Germinal center (tissue), 1 donor: ENCODE measurements around the gene ZCCHC13.
A peak's percentile ranks its signal among the peaks of the same experiment; 100 is the strongest.
"Not testable (repeated sequence)": the region's sequence is repeated elsewhere in the genome, so short reads cannot be mapped to it uniquely, and the experiment has no call there.

Experiments used
- DNase-seq: peaks from one replicate; pipeline ENCODE4 v3.0.0; 2012; ENCODE audit warnings: mixed read lengths, low spot score

ZCCHC13 gene

GRCh38 chrX:74304016-74304415 lies at the start of gene ZCCHC13:
Gene ZCCHC13 (plus strand): TSS chrX:74304180. CDS start chrX:74304267, 87 bp downstream.
- DNase-seq = no peak

DNA sequence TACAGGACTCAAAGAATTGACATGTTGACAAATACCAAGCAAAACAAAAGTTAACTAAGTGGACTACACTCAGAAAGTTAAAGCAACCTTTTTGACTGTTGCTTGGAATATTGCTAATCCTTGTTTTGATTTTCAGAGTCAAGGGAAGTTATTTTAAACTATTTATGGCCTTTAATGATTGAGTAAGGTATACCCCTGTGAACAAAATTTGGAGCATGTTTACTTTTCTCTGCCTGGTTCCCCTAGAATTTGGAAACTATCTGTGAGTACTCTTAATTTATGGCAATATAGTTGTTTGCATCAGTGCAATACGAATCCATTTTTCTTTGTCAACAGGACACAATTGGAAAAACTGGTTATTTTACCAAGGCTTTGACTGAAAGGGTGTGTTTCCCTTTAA lies 45.9 kb upstream of the ZCCHC13 start:
- DNase-seq = not testable (repeated sequence)

DNA sequence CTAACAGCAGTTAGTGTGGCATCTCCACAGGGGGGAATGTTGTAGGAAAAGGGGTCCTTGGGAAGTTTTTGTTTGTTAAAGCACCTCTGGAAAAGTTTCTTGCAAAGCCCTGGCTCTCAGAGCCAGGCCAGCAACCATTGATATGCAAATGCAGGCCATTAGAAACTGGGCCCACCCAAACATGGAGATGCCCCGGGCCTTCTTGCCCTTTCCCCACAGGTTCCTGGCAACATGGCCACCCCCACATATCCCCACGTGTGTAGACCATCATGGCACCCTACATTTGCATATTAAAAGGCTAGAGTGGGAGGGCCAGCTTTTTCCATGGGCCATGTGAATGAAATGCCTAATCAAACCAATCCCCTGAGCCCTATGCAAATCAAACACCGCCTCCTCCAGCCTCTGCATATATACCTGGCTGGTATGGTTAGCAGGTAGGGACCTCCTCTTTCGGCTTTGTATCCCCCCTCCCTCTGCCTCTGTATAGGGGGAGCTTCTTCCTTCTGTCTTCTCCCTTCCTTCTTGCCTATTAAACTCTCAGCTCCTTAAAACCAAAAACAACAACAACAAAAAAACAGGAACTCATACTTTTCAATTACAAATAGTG lies 44.0 kb upstream of the ZCCHC13 start:
- DNase-seq = no peak

GRCh38 chrX:74262452-74263209 lies 41.3 kb upstream of the ZCCHC13 start:
- DNase-seq = no peak

DNA sequence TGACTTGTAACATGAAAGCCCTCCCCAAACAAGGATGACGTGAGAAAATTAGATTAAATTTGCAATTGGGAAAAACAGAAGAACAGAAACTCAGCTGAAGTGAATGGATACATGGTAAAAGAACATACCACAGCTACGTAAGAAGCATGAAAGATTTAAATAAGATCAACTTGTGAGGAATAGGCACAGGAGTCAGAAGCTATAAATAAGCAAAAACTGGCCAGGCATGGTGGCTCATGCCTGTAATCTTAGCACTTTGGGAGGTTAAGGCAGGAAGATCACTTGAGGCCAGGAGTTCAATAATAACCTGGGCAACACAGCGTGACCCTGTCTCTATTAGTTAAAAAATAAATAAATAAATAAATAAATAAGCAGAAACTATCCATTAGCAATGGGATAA lies 33.6 kb upstream of the ZCCHC13 start:
- no peak for DNase-seq

DNA sequence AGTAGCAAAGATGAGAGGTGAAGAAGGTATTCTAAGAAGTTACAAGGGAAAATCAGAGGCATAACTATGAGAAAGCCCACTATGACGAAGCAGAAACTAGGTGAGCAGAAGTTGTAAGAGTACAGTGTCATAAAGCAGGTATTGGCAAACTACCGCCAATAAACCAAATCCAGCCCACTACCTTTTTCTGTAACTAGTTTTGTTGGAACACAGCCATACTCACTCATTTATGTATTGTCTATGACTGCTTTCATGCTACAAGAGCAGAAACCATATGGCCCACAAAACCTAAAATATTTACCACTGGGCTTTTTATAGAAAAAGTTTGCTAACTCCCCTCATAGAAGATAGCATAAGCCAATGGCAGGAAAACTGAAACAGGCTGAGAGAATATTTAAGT lies 31.8 kb upstream of the ZCCHC13 start:
- no peak for DNase-seq

DNA sequence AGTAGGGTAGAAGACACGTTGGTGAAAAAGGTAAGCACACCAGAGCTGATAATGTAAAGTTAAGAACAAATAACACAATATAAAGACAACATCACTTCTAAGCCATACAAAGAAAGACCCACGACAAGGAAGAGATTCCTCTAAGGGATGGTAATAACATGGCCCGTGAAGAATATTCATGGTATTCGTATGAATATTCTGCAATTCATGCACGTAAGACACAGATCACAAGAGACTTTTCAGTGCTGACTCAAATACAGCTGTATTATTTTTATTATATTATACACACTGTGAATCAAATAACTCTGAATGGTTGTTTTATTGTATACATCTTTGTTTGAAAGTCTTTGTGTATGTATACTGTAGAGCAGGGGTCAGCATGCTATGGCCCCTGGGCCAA lies 29.5 kb upstream of the ZCCHC13 start:
- DNase-seq = no peak

DNA sequence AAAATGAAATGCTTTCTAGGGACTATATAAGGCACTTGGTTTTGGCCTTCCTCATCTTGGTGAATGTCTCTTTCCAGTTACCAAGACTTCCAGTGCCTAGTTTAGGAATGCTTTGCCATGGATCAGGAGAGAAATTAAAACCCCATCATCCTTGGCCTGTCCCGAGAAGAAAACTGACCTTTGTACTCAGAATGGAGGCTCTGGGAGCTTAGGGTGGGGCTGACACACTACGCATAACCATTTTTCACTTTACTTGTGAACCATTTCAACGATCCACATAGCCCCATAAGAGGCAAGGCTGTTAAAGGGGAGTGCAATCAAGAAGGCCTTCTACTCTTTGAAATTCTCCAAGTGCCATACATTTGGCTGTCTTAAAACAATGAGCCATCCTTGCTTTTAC lies 26.7 kb upstream of the ZCCHC13 start:
- DNase-seq = no peak

DNA sequence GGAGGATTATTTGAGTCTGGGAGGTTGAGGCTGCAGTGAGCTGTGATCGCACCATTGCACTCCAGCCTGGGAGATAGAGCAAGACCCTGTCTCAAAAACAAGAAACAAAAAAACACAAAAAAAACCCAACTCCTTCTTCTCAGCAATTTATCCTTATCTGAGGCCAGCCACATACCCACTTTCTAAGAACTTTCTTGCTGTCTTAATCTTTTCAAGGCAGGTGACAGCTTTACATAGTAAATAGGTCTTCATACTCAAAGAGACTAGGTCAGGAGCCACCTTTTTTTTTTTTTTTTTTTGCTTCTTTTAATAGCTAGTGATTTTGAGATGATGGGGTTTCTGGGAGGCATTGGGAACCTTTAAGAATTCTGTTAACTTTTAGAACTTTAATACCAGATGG lies 26.1 kb upstream of the ZCCHC13 start:
- no peak for DNase-seq

GRCh38 chrX:74280759-74281158 lies 23.2 kb upstream of the ZCCHC13 start:
- DNase-seq = no peak

DNA sequence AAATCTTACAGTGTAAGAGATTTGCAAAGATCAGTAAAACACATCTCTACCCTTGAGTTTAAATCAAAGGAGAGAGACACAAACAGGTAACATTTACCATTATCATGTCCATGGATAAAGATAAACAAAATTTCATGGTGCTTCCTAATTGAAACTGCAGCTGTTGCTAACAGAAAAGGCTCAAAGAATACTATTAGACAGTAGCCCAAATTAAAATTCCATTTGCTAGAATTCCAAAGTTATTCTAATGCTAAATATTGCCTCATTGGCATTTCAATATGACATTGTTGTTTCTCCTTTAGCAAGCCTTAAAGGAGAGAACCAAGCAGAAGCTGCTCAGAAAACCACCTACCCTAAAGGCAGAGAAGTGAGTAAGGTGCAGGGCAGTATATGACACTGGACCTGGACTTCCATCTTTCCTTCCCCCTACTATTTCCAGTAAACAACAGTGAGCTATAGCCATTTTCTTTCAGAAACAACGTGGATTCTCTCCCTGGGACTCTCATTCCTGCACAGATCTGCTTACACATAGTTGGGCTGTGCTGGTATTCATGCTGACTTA lies 19.5 kb upstream of the ZCCHC13 start:
- no peak for DNase-seq

DNA sequence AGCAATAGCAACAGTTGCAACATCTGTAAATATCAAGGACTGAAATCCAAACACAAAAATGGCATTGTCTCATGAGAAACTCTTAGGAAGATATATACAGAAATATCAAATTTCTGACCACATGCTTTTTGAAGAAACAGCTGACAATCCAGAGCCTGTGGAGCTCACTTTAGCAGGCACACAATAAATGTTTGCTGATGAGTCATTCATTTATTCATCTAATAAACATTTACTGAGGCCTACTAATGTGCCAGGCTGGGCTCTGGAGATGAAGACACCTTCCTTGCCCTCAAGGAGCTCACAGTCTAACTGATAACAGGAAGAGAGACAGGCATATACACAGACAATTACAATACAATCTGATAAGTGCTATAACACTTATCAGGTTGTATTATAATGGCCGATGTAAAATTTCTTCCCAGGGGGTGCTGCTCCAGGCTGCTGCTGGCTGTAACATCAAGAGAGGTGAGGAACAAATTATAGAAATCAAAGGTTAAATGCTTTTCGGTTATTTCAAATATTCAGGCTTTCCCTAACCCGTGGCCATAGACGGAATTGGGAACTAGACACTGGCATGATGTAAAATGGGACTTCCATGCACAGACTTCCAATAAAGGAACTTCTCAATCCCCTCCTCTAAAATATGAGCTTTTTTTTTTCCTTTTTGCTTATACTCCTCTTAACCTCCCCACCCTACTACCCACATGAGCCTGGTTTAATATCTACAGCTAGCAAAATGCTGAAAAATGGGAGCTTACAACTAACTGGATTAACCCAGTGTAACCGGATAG lies 16.8 kb upstream of the ZCCHC13 start:
- no peak for DNase-seq

- DNase-seq = no peak
Observed at GRCh38 chrX:74291577-74291963, 12.4 kb upstream of the ZCCHC13 start.

GRCh38 chrX:74291964-74292807 lies 11.8 kb upstream of the ZCCHC13 start:
- peak; percentile 81 for DNase-seq

GRCh38 chrX:74292808-74293123 lies 11.2 kb upstream of the ZCCHC13 start:
- no peak for DNase-seq

GRCh38 chrX:74293343-74293946 lies 10.5 kb upstream of the ZCCHC13 start:
- DNase-seq = peak; percentile 66

GRCh38 chrX:74295101-74295500 lies 8.9 kb upstream of the ZCCHC13 start:
- DNase-seq = no peak

DNA sequence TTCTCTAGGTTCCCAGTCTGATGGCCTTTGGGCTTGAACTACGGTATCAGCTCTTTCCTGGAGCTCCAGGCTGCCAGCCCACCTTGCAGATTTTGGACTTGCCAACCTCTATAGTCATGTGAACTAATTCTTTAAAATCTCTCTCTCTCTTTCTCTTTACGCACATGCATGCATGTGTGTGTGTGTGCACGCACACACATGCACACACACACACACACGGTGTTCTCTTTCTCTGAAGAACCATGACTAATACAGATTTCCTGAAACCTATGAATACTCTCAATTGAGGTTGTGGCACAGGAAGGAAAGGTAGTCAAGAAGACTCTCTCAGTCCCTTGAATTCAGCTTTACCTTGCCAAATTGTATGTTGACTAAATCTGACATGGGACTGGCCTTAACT lies 6.2 kb upstream of the ZCCHC13 start:
- no peak for DNase-seq

DNA sequence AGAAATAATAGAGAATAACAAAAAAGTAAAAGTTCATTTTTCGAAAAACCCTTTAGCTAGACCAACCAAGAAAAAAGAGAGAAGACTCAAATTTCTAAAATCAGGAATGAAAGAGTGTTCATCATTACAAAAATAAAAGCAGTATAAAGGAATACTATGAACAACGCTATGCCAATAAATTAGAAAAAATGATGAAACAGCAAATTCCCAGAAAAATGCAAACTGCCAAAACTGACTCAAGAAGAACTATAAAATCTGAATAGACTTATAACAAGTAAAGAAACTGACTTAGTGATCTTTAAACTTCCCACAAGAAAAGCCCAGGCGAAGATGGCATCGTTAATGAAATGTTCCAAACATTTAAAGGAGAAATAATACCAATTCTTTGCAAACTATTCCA lies 3.1 kb upstream of the ZCCHC13 start:
- no peak for DNase-seq

DNA sequence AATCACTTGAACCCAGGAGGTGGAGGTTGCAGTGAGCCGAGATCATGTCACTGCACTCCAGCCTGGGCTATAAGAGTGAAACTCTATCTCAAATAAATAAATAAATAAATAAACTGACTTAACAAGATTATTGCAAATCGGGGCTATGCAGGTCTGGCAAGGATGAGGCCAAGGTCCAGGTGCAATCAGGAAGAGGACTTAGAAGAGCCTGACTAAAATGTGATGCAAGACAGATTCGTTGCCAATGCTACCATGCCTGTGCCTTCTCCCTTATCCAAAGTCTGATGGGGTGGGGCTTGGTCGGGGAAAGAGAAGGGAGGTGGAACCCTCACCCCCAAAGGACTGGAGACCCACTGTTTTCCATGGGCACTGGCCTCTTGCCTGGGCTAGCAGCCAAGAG lies 14.7 kb downstream of the ZCCHC13 start:
- DNase-seq = no peak

DNA sequence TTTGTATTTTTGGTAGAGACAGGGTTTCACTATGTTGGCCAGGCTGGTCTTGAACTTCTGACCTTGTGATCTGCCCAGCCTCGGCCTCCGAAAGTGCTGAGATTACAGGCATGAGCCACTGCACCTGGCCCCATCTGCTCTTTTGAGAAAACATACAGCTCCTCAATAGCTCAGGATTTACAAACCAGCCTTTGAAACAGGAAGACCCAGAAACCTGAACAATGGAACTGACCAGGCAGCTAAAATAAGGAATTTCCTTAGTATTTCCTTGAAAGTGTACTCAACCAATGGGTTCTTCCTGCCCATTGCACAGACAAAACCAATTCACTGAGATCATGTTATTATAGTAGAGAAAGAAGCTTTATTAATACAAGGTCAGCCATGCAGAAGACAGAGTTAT lies 15.3 kb downstream of the ZCCHC13 start:
- not testable (repeated sequence) for DNase-seq

DNA sequence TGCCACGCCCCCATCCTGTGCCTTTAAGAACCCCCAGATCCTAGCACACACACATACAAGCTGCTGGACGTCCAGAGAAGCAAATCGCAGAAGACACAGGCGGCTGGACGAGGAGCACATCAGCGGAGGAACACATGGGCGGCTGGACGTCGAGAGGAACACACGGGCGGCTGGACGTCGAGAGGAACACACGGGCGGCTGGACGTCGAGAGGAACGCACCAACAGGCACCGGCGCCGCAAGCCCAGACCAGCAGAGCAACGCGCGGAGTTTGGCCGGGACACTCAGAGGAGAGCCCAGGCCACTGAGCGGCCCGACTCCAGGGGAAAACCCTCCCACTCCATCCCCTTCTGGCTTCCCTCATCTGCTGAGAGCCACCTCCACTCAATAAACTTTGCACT lies 17.2 kb downstream of the ZCCHC13 start:
- DNase-seq = no peak
